ENCODE data around the gene KMO.

KMO gene

DNA sequence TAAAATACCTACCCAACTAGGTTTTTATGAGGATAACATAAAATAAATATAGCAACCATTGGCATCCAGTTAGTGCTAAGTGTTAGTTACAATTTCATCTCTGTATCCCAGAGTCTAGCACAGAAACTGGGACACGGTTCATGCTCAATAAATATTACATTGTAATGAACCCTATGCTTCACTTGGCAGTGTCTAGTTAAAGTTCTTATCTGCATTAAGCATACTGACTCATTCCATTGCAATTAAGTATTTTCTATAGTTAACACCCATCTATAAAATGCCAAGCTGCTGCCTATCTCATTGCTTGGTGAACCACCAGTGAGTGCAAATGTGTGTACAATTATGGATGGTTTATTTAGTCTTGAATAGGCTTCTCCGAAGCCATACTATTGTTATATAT lies 92.8 kb downstream of the KMO start:
- no peak for DNase-seq (ENCODE audit: low read depth in 2 of 3, low spot score in 1 of 3)

DNA sequence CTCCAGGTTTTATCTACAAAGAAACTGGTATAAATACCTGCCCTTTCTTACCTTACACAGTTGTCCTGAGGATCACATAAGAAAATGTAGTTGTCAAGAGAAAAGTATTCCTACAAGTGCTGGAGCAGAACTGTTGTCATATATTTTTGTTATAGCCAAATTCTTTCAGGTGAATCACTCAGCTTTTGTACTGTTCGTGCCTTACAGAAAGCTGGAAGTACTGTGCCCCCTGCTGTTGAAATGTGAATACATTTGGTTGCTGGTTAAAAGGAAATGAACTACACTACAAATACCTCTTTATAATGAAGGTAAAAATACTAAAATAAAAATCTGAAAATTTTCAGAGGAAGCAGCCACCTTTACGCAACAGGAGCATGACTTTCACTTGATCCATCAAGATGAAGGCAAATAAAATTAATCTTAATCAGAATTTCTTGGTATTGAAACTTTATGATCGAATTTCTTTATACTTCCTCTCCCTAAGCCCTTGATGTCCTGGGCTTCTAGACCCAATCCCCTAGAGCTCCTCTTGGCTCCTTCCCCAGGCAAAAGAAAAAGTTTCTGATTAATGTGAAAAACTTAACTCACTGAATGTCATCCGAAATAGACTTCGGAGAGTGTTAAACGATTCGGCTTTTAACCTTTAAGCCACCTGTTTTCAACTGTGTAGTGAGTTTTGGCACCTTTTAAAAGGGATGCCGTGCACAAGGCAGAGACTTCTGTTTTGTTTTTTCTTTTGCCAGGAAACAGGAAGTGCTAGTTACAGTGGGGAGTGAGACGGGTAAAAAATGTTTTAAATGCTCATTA lies 95.5 kb downstream of the KMO start:
- peak in 1 of 3 donors; percentile 55 for DNase-seq (ENCODE audit: low read depth in 2 of 3, low spot score in 1 of 3)

DNA sequence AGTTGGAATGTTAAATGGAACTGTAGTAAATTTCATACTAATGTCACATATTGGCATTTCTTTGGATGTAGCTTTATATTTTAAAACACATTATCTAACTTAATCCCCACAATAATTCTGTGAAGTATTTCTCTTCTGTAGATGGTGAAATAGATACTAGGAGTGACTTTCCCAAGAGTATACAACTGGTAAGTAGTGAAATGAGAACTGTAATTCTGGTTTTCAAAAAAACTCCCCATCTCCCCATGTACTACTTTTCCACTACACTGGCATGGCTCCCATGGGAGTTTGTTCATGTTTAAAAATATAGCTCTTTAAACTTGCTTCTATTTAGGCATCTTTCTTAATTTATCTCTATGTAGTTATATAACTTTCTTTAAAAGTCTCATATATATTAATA lies 97.8 kb downstream of the KMO start:
- no peak for DNase-seq (ENCODE audit: low read depth in 2 of 3, low spot score in 1 of 3)

DNA sequence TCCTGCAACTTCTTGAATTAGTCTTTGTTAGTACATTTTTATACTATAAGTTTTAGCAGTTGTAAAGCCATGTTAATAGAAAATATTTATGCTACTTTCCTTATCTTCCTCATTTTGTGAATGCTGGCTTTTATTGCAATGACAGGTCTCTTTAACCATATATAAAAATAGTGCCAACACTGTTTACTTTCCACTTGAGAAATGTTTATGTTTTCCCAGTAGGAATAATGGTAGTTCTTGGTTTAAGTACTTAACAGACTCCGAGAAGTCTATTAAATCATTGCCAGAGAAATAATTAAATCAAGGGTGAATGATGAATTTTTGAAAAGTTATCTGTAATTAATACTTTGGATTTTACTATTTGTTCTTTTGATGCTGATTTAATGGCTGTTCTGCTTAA lies 98.3 kb downstream of the KMO start:
- DNase-seq (ENCODE audit: low read depth in 2 of 3, low spot score in 1 of 3): no peak

DNA sequence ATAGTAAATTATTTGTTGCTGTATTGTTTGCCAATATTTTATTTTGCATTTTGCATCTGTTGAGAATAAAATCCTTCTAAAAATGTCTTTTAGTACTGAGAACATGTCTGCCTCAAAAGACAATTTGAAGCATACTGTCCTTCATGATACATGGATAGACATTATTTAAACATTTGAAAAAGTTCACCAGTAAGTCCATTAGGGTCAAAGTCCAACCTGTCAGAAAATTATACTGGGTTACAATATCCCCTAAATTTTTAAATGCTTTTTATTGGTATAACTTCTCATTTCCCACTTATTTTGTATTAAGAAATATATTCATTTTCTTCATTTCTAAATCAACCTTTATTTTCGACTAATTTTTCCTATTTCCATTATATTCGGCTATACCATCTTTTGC lies 98.7 kb downstream of the KMO start:
- no peak for DNase-seq (ENCODE audit: low read depth in 2 of 3, low spot score in 1 of 3)

DNA sequence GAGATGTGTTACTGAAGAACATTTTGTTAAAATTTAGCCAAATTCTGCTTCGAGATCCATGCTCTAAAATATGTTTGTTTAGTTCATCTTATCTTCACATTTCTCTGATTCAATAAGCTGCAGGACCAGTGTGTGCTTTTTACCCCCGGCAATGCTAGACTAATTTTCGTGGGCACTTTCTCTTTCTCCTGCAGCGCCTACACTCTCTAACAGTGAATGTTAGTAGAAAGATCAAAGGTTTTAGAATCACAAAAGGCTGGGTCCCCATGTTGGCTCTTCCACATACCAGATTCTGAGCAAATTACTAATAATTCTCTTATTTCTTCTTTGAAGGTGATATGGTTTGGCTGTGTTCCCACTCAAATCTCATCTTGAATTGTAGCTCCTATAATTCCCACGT lies 99.5 kb downstream of the KMO start:
- no peak for DNase-seq (ENCODE audit: low read depth in 2 of 3, low spot score in 1 of 3)

DNA sequence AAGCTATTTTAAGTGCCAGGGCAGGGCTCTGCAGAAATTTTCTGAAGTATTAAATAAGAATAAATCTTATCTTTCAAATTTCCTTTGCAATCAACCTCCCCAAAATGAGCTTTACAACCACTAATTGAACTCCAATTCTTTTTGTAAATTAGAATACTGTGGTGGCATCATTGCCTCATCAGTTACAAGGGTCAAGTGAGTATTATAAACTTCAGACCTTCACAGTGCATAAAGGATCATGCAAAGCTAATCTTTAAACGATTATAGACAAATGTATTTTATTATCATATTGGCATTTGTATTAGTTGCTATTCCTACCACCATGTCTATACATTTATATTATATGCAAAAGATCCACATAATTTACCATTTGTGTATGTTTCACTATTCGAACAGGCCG lies 100.8 kb downstream of the KMO start:
- no peak for DNase-seq (ENCODE audit: low read depth in 2 of 3, low spot score in 1 of 3)

DNA sequence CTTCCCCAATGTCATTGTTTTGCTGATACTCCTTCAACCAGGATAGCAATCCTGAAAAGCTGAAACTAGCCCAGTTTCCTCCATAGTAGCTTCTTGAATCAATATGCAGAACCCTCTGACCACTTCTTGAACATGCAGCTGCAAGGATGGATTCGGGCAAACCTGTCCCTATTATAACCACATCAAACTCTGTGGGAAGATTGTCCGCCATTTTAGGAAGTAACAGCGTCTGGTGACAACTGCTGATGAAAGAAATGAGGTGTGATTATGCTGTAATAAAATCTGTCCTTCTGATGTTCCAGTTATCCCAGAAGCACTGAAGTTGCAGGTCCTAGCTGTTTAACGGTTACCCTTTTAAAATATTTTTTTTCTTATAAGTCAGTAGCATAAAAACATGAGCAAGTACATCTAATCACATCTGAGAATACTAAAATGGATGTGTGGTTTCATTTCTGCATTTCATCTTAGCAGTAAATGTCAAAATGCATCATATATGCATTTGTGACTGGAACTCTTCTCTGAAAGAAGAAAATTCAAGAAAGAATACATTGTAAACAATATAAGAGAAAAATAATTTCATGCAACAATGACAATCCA lies 103.5 kb downstream of the KMO start:
- DNase-seq (ENCODE audit: low read depth in 2 of 3, low spot score in 1 of 3): no peak

DNA sequence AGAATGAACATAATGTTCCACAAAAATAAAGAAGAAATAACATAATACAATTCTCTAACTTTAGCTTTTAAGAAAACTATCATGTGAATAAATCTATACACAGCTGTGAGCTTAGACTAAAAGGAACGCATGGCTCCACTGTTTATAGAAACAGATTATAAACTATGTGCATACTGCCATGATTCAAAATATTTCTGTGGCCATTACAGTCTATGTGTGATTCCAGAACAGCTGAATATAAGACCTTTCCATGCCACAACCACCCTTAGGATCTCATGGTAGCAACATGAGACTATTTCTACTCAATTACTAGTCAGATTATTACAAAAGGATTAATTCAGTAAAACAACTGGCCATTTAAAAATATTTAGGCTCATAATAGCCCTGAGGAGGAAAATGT lies 104.1 kb downstream of the KMO start:
- DNase-seq (ENCODE audit: low read depth in 2 of 3, low spot score in 1 of 3): no peak

DNA sequence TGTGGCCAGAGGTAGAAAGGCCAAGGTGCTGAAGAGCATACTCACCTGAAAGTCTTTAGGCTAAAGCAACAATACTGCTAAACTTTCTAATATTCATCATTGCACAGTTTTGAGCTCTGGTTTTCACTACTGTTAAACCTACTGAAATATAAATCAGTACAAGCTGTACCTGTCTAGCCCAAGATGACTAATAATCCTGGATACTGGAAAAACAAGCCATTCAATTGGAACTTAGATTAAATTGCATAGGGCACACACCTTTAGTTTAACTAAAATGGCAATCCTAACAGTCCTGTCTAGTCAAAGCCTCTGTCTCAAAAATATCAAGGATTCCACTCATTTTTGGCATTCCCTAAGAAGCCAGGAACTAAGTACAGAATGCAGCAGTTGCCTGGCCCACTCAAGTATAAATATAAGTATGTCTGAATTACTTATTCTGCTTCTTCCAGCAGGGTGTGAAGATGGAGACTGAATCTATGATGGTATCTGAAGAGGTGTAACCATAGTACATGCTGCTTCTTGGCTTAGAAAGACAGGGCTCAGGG lies 104.9 kb downstream of the KMO start:
- DNase-seq (ENCODE audit: low read depth in 2 of 3, low spot score in 1 of 3): no peak

DNA sequence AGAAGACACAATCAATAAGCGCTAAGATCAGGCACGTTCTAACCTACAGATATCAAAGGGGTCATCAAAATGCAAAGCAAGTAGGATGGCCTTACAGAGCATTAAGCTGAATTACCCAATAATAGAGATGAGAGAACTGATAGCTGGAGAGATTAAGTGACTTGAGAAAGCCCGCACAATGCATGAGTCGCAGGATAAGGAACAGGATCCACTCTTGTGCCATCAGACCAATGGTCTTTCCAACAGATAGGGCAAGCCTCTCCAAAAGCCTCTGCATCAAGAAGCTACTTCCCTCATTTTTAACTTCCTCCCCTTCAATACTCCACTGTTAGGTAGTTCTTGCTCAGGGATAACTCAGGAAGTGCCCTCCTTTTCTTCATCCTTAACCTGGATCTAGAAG lies 105.4 kb downstream of the KMO start:
- DNase-seq (ENCODE audit: low read depth in 2 of 3, low spot score in 1 of 3): no peak

DNA sequence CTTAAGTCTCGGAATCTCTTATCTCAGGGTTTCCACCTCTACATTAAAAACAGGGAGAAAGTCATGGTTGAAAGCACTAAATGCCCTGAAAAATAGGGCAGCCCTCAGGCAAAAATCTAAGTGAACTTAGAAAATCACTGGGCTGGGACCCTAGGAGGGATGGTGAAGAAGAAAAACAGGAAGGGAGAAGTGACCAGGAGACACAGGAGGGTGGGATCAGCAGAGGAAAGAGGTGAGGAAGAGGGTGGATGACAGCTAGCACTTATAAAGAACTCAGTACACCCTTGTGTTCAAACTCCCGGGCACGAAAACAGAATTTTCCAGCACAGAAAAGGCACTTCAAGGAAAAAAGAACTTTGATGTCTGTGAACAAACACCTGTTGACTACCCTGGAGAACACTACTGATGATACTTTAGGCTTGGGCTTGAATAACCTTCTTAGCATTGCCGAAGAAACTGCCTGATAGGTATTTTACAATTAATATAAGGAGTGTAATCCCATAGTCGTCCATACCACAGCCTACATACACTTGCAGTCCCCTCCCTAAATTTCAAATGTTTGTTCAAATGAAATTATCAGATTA lies 106.0 kb downstream of the KMO start:
- DNase-seq (ENCODE audit: low read depth in 2 of 3, low spot score in 1 of 3): no peak

DNA sequence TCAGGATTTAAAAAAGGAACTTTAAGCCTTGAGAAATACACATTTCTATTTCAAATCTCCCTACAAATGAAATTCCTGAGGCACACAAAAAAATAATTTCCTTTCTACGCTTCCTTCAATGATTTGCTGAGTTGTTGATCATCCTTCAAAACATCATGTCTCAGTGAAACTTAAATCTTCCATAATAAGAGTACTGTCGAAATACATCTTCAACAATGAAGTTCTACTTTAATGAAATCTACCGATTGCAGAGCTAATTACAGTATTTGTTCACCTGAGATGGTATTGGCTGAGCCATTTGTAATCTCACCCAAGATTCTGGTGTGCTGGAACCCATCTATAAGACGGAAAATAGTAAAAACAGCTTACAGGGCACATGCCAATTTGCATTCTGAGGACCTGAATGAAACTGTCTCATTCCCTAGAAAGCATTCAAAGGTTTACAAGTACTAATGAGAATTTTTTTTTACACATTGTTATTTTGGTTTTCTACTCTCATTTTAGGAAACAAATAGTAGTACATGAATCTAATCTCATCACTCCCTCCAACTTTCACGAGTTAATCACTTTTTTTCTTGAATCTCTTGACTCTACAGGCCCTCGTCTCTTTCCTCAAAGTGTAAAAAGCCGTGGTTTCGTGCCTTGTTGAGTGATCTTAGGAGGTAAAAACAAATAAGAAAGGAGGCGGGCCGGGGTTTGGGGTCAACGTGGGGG lies 106.9 kb downstream of the KMO start:
- no peak for DNase-seq (ENCODE audit: low read depth in 2 of 3, low spot score in 1 of 3)

DNA sequence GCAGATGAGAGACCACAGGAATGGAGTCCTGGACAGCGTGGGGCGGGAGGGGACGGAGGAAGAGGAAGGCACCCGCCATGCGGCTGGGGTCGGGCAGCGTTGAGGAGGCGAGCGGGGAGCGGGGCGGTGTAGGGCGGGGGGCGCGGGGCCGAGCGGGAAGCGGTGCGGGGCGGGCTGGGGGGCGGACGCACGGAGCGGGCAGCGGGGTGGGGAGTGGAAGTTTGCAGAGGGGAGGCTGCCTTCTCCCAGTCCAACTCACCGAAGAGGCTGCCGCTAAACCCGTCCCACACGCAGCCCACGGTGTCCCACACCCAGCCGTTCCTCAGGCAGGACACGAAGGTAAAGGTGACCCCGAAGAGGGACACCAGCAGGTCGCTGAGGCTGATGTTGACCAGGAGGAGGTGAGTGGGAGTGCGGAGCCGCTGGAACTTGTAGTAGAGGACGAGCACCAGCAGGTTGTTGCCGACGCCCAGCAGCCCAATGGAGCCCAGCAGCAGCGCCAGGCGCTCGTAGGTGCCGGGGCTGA lies 107.5 kb downstream of the KMO start:
- peak in 2 of 3 donors; percentile 8 to 20 for DNase-seq (ENCODE audit: low read depth in 2 of 3, low spot score in 1 of 3)

DNA sequence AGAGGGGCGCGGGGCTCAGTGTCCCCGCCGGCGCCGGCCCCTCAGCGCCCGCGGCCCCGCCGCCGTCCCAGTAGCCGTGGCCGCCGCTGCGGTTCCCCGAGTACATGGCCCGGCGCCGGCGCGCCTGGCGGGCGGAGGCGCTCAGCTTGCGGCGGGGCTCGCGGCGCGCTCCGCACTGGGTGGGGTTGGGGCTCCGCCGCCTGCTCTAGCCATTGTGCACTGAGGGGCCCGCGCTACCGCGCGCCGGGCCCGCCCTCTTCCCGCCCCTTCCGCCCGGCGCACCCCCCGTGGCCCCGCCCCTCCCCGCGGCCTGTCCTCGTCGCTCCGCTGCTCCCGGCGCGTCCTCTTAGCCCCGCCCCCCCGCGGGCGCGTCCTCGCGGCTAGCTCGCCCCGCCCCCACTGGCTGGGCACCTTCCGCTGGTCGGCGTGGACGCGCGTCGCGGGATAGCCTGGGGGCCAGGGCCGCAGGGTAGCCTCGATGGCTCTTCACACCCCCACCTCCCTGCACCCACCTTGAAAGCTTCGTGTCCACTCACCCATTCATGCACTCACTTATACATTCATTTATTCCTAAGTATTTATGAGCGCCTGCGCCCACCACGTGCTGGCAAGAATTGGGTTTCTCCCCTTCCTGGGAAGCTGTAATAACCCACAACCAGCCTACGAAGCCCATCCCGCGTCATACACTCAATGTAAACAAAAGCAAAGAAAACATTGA lies 108.1 kb downstream of the KMO start, which contains the start of the genes CHML and OPN3:
TSS of gene CHML (minus strand) at position 221 of the 718 bp plus-strand sequence. CDS start 4,603 bp downstream, outside the sequence.
TSS of gene OPN3 (minus strand) at position 221 of the 718 bp plus-strand sequence. CDS start at position 106, 115 bp downstream.
- DNase-seq (ENCODE audit: low read depth in 2 of 3, low spot score in 1 of 3): peak; percentile 85 to 92 (median 89)

DNA sequence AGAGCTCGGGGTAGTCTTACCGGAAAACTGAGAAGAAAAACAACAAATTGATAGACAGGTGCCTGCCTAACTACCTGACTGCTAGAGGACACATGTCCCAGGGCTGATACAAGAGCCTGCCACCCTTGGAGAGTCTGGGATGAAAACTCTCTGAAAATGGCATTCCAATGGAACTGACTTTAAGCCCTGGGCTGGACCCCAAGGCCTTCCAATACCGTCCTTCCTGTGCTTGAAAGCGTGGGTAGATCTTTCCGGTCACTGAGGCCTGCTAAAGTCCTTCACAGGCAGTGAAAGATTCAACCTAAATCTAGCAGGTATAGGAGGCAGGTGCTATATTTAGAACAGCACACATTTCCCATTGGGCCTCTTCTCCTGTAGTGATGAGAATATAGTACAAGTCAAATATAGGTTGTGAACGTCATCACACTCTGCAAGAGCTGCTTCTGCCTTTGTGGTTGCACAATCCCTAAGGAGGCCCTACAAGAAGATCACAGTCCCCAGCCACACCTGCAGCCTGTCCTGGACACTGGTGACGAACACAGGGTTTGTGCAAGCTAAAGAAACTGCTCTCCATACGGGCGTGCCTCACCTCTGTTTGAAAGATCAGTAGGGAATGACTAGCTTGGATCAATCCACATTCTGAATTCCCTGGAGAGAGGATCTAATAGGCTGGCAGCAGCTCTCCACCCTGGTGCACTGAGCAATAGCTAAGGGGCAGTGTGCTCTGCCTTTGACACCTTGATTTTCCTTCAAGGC lies 108.9 kb downstream of the KMO start:
- DNase-seq (ENCODE audit: low read depth in 2 of 3, low spot score in 1 of 3): no peak

DNA sequence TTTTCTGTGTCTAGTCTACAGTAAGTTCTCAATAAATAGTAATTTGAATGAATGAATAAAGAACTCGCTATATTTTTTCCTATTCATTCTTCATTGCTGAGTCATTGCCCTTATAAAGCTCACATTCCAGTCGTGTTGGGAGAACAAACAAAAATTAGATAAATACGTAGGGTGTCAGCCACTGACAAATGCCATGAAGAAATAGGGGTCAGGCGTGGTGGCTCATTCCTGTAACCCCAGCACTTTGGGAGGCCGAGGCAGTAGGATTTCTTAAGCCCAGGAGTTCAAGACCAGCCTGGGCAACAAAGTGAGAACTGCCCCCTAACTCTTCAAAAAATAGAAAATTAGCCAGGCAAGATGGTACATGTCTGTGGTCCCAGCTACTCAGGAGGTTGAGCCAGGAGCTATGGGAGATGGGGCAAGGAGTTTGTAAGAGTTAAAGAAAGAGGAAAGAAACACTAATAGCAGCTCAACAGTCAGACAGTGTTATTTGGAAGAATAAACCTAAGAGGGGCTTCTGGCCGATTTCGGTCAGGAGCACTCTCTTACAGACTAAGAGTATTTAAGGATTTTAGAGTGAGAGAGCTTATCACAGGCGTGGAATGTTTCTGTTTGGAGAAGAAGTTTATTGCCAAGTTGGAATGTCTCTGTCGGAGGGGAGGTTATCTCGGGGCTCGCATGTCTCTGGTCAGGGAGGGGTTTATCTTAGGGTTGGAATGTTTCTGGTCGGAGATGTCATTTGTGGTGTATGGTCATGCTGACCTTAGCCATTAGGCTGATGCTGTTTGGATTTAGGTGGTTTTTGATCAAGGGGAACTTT lies 109.8 kb downstream of the KMO start:
- DNase-seq (ENCODE audit: low read depth in 2 of 3, low spot score in 1 of 3): no peak

DNA sequence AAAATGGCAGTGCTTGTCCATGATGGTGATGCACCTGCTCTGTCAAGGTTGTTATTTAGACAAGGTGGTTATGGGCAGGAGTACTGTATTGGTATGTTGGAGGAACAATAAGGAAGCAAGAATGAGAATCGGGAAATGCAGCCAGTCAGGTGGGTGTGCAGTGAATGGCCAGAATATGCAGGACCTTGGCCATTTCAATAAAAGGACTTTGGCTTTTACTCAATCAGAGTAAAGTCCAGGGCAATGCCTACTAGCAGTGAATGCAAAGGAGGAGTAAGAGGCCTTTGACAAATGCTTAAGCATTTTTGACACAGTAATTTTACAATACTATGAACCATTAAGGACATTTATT lies 110.4 kb downstream of the KMO start:
- DNase-seq (ENCODE audit: low read depth in 2 of 3, low spot score in 1 of 3): no peak

DNA sequence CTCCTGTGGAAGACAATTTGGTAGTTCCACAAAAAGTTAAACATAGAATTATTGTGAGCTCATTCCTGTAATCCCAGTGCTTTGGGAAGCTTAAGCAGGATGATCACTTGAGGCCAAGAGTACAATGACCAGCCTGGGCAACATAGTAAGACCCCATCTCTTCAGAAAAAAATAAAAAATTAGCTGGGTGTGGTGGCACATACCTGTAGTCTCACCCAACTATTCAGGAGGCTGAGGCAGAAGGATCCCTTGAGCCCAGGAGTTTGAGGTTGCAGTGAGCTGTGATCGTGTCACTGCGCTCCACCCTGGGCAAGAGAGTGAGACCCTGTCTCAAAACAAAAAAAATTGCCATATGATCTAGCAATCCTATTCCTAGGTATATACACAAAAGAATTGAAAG lies 112.1 kb downstream of the KMO start:
- no peak for DNase-seq (ENCODE audit: low read depth in 2 of 3, low spot score in 1 of 3)

Data from stimulated activated CD4-positive, alpha-beta T cell treated with anti-CD3 and anti-CD28 coated beads, Interleukin-12 subunit alpha, Interleukin-12 subunit beta, amount 100 ng/mL, for 48 hours (primary cell).